H9 (cell line): ENCODE measurements around the gene KCNN2. TPM values are rescaled to one million over a fixed set of nuclear protein-coding genes. Genes with fewer than 3 reads are reported as not detected.
A peak's percentile ranks its signal among the peaks of the same experiment; 100 is the strongest.

ENCODE experiments used
- DNase-seq: peaks from one replicate; pipeline ENCODE4 v3.0.0-alpha.2; 2017
- H2AFZ ChIP-seq: one replicate; pipeline ENCODE4 v1.6.1; 2013; ENCODE audit warnings: mild to moderate bottlenecking, low read length, control low read depth, moderate library complexity
- H2AK5ac ChIP-seq: 2 replicates; pipeline ENCODE4 v1.6.1; 2013; ENCODE audit warnings: low read length, control low read depth, mixed read lengths; ENCODE audit not compliant: insufficient read length
- H2BK120ac ChIP-seq: one replicate; pipeline ENCODE4 v1.6.1; 2013; ENCODE audit warnings: low read depth, mild to moderate bottlenecking, low read length, control low read depth, inconsistent platforms; ENCODE audit not compliant: poor library complexity, severe bottlenecking
- H2BK12ac ChIP-seq: 2 replicates; pipeline ENCODE4 v1.6.1; 2013; ENCODE audit warnings: low read length, control low read depth, mixed read lengths, low read depth; ENCODE audit not compliant: insufficient read length
- H2BK15ac ChIP-seq: 2 replicates; pipeline ENCODE4 v1.6.1; 2013; ENCODE audit warnings: low read depth, low read length, control low read depth
- H2BK20ac ChIP-seq: one replicate; pipeline ENCODE4 v1.6.1; 2013; ENCODE audit warnings: low read depth, mild to moderate bottlenecking, low read length, control low read depth, inconsistent platforms; ENCODE audit not compliant: poor library complexity, severe bottlenecking
- H2BK5ac ChIP-seq: 2 replicates; pipeline ENCODE4 v1.6.1; 2013; ENCODE audit warnings: low read length, control low read depth, mixed read lengths; ENCODE audit not compliant: insufficient read length
- H3K14ac ChIP-seq: 2 replicates; pipeline ENCODE4 v1.6.1; 2013; ENCODE audit warnings: low read length, control low read depth; ENCODE audit not compliant: insufficient read depth
- H3K18ac ChIP-seq: 2 replicates; pipeline ENCODE4 v1.6.1; 2013; ENCODE audit warnings: low read depth, mild to moderate bottlenecking, mixed read lengths, low read length, control low read depth; ENCODE audit not compliant: insufficient read length
- H3K23ac ChIP-seq: 2 replicates; pipeline ENCODE4 v1.6.1; 2013; ENCODE audit warnings: low read length, control low read depth, mixed read lengths, low read depth; ENCODE audit not compliant: insufficient read length
- H3K23me2 ChIP-seq: 2 replicates; pipeline ENCODE4 v1.6.1; 2013; ENCODE audit warnings: low read depth, mild to moderate bottlenecking, mixed read lengths, low read length, control low read depth; ENCODE audit not compliant: insufficient read length, poor library complexity, severe bottlenecking
- H3K27ac ChIP-seq: 2 replicates; pipeline ENCODE4 v1.5.1; 2013; ENCODE audit warnings: low read length, control low read depth, mixed read lengths, low read depth; ENCODE audit not compliant: insufficient read length
- H3K27me3 ChIP-seq: 2 replicates; pipeline ENCODE4 v1.6.1; 2013; ENCODE audit warnings: low read length, control low read depth, inconsistent platforms; ENCODE audit not compliant: insufficient read depth
- H3K4ac ChIP-seq: 2 replicates; pipeline ENCODE4 v1.6.1; 2013; ENCODE audit warnings: low read depth, mild to moderate bottlenecking, control low read depth, inconsistent platforms, low read length, moderate library complexity
- H3K4me1 ChIP-seq: 2 replicates; pipeline ENCODE4 v1.6.1; 2013; ENCODE audit warnings: low read length, control low read depth, inconsistent platforms; ENCODE audit not compliant: insufficient read depth
- H3K4me2 ChIP-seq: 2 replicates; pipeline ENCODE4 v1.6.1; 2013; ENCODE audit warnings: low read length, control low read depth, mixed read lengths; ENCODE audit not compliant: insufficient read length, insufficient read depth
- H3K56ac ChIP-seq: 2 replicates; pipeline ENCODE4 v1.6.1; 2013; ENCODE audit warnings: low read depth, mild to moderate bottlenecking, mixed read lengths, low read length, control low read depth; ENCODE audit not compliant: insufficient read length
- H3K79me1 ChIP-seq: 2 replicates; pipeline ENCODE4 v1.6.1; 2013; ENCODE audit warnings: low read depth, mild to moderate bottlenecking, moderate library complexity, low read length, control low read depth, inconsistent platforms; ENCODE audit not compliant: insufficient read depth, poor library complexity, severe bottlenecking
- H3K79me2 ChIP-seq: 2 replicates; pipeline ENCODE4 v1.6.1; 2013; ENCODE audit warnings: low read length, control low read depth, inconsistent platforms; ENCODE audit not compliant: insufficient read depth
- H3K9ac ChIP-seq: 2 replicates; pipeline ENCODE4 v1.6.1; 2013; ENCODE audit warnings: low read length, control low read depth, mixed read lengths; ENCODE audit not compliant: insufficient read length; ENCODE audit errors: extremely low read depth
- H3K9me3 ChIP-seq: one replicate; pipeline ENCODE4 v1.6.1; 2013; ENCODE audit warnings: low read depth, low read length, inconsistent platforms; ENCODE audit not compliant: control insufficient read depth
- H3T11ph ChIP-seq: one replicate; pipeline ENCODE4 v1.6.1; 2013; ENCODE audit warnings: mild to moderate bottlenecking, low read length, control low read depth, inconsistent platforms
- H4K20me1 ChIP-seq: one replicate; pipeline ENCODE4 v1.6.1; 2013; ENCODE audit not compliant: control insufficient read depth, insufficient read length, insufficient read depth
- H4K5ac ChIP-seq: 2 replicates; pipeline ENCODE4 v1.6.1; 2013; ENCODE audit warnings: low read depth, mild to moderate bottlenecking, mixed read lengths, low read length, control low read depth; ENCODE audit not compliant: insufficient read length
- H4K8ac ChIP-seq: replicated peaks from 2 replicates; pipeline ENCODE4 v1.6.1; 2013; ENCODE audit warnings: low read length, control low read depth, mixed read lengths, low read depth; ENCODE audit not compliant: insufficient read length
- H4K91ac ChIP-seq: 2 replicates; pipeline ENCODE4 v1.6.1; 2013; ENCODE audit warnings: low read depth, mild to moderate bottlenecking, moderate library complexity, mixed read lengths, low read length, control low read depth; ENCODE audit not compliant: insufficient read length
- H3K27ac Mint-ChIP-seq, 3 experiments: 2 replicates in 2 of 3; 3 replicates in 1 of 3; pipeline ENCODE4 v1.8.0; 2020 to 2021; ENCODE audit warnings: mixed read lengths in 3 of 3, mild to moderate bottlenecking in 1 of 3, moderate library complexity in 1 of 3
- H3K27me3 Mint-ChIP-seq: 2 replicates; pipeline ENCODE4 v1.8.0; 2021; ENCODE audit warnings: low read depth, mild to moderate bottlenecking, moderate library complexity, mixed read lengths
- H3K36me3 Mint-ChIP-seq, 3 experiments: 2 replicates in 2 of 3; 3 replicates in 1 of 3; pipeline ENCODE4 v1.8.0; 2020 to 2021; ENCODE audit warnings: low read depth in 3 of 3, mixed read lengths in 3 of 3; ENCODE audit not compliant: insufficient read depth in 1 of 3
- H3K4me1 Mint-ChIP-seq, 2 experiments: 2 replicates each; pipeline ENCODE4 v1.8.0; 2020; ENCODE audit warnings: mixed read lengths in 2 of 2
- H3K4me3 Mint-ChIP-seq, 2 experiments: 2 replicates in 1 of 2; 3 replicates in 1 of 2; pipeline ENCODE4 v1.8.0; 2020 to 2021; ENCODE audit warnings: mild to moderate bottlenecking in 2 of 2, mixed read lengths in 2 of 2, moderate library complexity in 1 of 2
- H3K9me3 Mint-ChIP-seq, 2 experiments: 2 replicates in 1 of 2; 3 replicates in 1 of 2; pipeline ENCODE4 v1.8.0; 2020; ENCODE audit warnings: mild to moderate bottlenecking in 2 of 2, mixed read lengths in 2 of 2, moderate library complexity in 1 of 2
- WGBS: extraction: QIAGEN DNeasy Blood & Tissue Kit; methylation state at CpG from one replicate; pipeline ENCODE4 v1.1.7; 2013; ENCODE audit warnings: missing lambda C conversion rate, low lambda C conversion rate, mixed read lengths; ENCODE audit not compliant: insufficient read length; ENCODE audit errors: extremely low coverage; 5-methylcytosine and 5-hydroxymethylcytosine counted together
- total RNA-seq: library from RNA; stranded (reverse); gene quantifications from 2 replicates; pipeline ENCODE4 v1.2.1, GENCODE V29; 2021
- TF ChIP-seq, protein P1 (sequence below): fragments of 200-600 bp; sonication (generic); conservative IDR thresholded peaks from 3 replicates; pipeline ENCODE4 v1.8.0; 2021; ENCODE audit warnings: antibody characterized with exemption, mild to moderate bottlenecking

KCNN2 gene
- total RNA-seq, 1 experiment from 2014 or later, result 21.0 TPM

DNA sequence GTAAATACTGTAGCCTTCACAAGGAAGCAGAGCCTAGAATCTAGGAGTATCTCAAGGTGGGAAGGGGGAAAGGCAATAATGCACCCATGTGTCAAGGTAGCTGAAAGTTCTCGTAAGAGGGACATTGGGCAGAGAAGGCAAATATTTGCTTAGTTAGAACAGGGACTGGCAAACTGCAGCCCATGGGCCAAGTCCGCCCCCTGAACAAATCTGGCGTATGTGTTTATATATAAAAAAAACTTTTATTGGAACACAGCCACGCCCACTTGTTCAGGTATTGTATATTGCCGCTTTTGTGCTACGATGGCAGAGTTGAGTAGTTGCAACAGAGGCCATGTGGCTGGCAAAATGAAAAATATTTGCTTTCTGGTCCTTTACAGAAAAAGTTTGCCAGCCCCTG, 16.1 kb downstream of the KCNN2 start:
- Histone ChIP-seq H3K18ac (no peak overlapping the region), H3K9me3 (no peaks in the 10 kb centered on the region), H3K4me2 (no peak overlapping the region), H2BK15ac (no peak overlapping the region), H3K9ac (no peak overlapping the region), H2BK20ac (no peak overlapping the region), H3K23ac (no peak overlapping the region), H3K14ac (no peak overlapping the region), H2BK5ac (no peak overlapping the region), H2AK5ac (no peak overlapping the region), H3K23me2 (no peaks in the 10 kb centered on the region), H4K5ac (no peak overlapping the region), H3T11ph (no peak overlapping the region), H3K79me2 (peaks cover 9% of the 10 kb centered on the region; the same call in 1 of the 2 replicates), H3K4me1 (no peaks in the 10 kb centered on the region), H4K8ac (no peak overlapping the region), H3K56ac (no peak overlapping the region), H4K20me1 (no peaks in the 10 kb centered on the region), H2BK12ac (no peak overlapping the region), H3K27ac (no peak overlapping the region), H3K4ac (no peak overlapping the region), H3K27me3 (no peaks in the 10 kb centered on the region), H3K79me1 (no peaks in the 10 kb centered on the region), H4K91ac (no peak overlapping the region), H2AFZ (no peak overlapping the region), H2BK120ac (no peak overlapping the region)
- no peak overlapping the region for H3K4me3 Mint-ChIP-seq
- TF ChIP-seq, protein P1, sequence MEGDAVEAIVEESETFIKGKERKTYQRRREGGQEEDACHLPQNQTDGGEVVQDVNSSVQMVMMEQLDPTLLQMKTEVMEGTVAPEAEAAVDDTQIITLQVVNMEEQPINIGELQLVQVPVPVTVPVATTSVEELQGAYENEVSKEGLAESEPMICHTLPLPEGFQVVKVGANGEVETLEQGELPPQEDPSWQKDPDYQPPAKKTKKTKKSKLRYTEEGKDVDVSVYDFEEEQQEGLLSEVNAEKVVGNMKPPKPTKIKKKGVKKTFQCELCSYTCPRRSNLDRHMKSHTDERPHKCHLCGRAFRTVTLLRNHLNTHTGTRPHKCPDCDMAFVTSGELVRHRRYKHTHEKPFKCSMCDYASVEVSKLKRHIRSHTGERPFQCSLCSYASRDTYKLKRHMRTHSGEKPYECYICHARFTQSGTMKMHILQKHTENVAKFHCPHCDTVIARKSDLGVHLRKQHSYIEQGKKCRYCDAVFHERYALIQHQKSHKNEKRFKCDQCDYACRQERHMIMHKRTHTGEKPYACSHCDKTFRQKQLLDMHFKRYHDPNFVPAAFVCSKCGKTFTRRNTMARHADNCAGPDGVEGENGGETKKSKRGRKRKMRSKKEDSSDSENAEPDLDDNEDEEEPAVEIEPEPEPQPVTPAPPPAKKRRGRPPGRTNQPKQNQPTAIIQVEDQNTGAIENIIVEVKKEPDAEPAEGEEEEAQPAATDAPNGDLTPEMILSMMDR, result no peak
- WGBS, result no CpG with 5 or more reads among the region's 6 CpGs
- H3K36me3 Mint-ChIP-seq, result peaks cover 0 to 11% (median 5%) of the 10 kb centered on the region in 3 experiments; a peak in 3 of 7 replicates
- peak overlapping the region in 1 of 3 experiments; percentile 46; a peak in 2 of 7 replicates for H3K27ac Mint-ChIP-seq
- no peaks in the 10 kb centered on the region for H3K27me3 Mint-ChIP-seq
- no peaks in the 10 kb centered on the region for H3K9me3 Mint-ChIP-seq
- peaks cover 24 to 41% of the 10 kb centered on the region in 2 experiments for H3K4me1 Mint-ChIP-seq
- DNase-seq, result no peak
